Colonic mucosa (tissue), 4 donors: ENCODE measurements around the gene RALA. TPM values are rescaled to one million over a fixed set of nuclear protein-coding genes. Genes with fewer than 3 reads are reported as not detected.
"Not testable (repeated sequence)": the region's sequence is repeated elsewhere in the genome, so short reads cannot be mapped to it uniquely, and the experiment has no call there.

Experiments
- DNase-seq: peaks from one replicate; pipeline ENCODE4 v3.0.0-alpha.2; 2020
- H3K27ac ChIP-seq: fragments of 200-600 bp; one replicate; pipeline ENCODE4 v1.8.0; 2021
- H3K27me3 ChIP-seq: fragments of 200-600 bp; one replicate; pipeline ENCODE4 v1.8.0; 2021
- H3K36me3 ChIP-seq: fragments of 200-600 bp; one replicate; pipeline ENCODE4 v1.8.0; 2021
- H3K4me1 ChIP-seq: fragments of 200-600 bp; one replicate; pipeline ENCODE4 v1.8.0; 2021; ENCODE audit warnings: mild to moderate bottlenecking
- H3K4me3 ChIP-seq: fragments of 200-600 bp; one replicate; pipeline ENCODE4 v1.8.0; 2021
- H3K9ac ChIP-seq, 2 donors: one replicate each; pipeline ENCODE4 v1.7.0; 2013; ENCODE audit warnings: control low read depth in 2 of 2, low read depth in 2 of 2, low read length in 2 of 2
- H3K9me3 ChIP-seq: fragments of 200-600 bp; one replicate; pipeline ENCODE4 v1.8.0; 2021
- intact Hi-C: fragments of 100-400 bp; cut with DNase I; formaldehyde crosslinking; loops from one replicate; pipeline ENCODE4 v1.14.1; 2022
- total RNA-seq, 2 donors: library from RNA; stranded (reverse); fragmentation: NEBNext Ultra II Directional in 1 of 2; extraction: Animal tissue kit (Norgen Biotek cat#: 25700) in 1 of 2; gene quantifications; one replicate each; pipeline ENCODE4 v1.2.1, GENCODE V29; 2021
- TF ChIP-seq, protein P1 (sequence below): fragments of 200-600 bp; IDR thresholded peaks from one replicate; pipeline ENCODE4 v1.8.0; 2022; ENCODE audit warnings: antibody characterized with exemption, mild to moderate bottlenecking
- donor health status: healthy.
- donor health status: DM: no; HTN: no; CAD: no.
- donor health status: DM: no; HTN: no; CAD: no.

RALA gene
- total RNA-seq, 2 donors from 2014 or later = 47.8 to 55.6 TPM

DNA sequence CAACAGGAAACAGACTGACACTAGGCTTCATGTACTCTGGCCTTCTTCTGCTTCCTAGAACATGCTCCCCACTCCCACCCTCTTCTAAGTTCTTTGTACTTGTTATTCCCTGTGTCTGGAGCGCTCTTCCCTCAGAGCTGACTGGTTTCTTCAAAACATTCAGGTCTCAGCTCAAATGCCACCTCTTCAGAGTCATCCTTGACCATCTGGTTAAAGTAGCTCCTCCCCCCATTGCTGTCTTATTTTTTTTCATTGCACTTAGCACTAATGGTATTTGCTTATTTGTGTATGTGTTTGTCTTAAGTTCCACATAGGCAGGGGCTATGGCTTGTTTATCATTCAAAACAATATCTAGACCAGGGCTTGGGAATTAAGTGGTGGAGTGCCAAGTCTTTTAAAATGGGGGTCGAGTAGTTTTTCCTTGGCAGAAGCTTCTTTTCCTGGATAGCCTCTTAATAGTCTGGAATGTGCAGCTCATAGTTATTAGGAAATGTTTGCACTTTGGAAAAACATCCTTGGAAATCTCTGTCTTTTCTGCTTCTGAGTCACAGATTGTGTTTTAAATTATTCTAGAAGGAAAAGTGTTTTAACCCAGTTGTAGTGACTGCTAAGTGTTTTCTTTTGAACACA is 60.0 kb downstream of the RALA start:
- Histone ChIP-seq H3K9me3 (no peaks in the 10 kb centered on the region), H3K9ac (no peak overlapping the region), H3K27ac (no peak overlapping the region), H3K4me1 (peaks cover 4% of the 10 kb centered on the region), H3K27me3 (no peaks in the 10 kb centered on the region), H3K36me3 (no peaks in the 10 kb centered on the region), H3K4me3 (no peak overlapping the region)
- TF ChIP-seq, protein P1, sequence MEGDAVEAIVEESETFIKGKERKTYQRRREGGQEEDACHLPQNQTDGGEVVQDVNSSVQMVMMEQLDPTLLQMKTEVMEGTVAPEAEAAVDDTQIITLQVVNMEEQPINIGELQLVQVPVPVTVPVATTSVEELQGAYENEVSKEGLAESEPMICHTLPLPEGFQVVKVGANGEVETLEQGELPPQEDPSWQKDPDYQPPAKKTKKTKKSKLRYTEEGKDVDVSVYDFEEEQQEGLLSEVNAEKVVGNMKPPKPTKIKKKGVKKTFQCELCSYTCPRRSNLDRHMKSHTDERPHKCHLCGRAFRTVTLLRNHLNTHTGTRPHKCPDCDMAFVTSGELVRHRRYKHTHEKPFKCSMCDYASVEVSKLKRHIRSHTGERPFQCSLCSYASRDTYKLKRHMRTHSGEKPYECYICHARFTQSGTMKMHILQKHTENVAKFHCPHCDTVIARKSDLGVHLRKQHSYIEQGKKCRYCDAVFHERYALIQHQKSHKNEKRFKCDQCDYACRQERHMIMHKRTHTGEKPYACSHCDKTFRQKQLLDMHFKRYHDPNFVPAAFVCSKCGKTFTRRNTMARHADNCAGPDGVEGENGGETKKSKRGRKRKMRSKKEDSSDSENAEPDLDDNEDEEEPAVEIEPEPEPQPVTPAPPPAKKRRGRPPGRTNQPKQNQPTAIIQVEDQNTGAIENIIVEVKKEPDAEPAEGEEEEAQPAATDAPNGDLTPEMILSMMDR = no peak
- intact Hi-C loops = no loop called here
- DNase-seq = no peak

DNA sequence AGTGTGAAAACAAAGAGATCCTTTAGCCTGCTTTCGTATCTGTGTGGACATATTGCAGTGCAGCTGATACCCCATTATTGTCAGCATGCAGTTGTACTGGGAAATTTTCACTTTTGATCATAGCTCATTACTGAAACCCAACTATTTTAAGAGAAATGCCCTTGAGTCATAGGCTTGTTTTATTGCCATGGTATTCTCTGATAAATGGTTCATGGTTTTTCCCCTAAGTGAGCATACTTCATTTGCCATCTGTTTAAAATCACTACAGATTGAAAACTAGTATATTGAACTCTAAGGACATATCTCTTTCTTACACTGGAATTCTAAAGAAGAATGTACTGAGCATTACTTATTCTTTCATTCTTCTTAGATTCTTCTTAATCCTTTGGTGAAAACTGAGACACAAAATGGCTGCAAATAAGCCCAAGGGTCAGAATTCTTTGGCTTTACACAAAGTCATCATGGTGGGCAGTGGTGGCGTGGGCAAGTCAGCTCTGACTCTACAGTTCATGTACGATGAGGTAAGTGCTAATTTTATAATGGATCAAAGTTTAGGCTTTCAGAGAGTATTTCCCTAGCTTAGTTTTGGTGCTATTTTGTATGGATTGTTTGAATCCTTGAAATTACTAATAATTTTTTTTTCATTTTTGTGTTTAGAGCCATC is 63.0 kb downstream of the RALA start:
- no peaks in the 10 kb centered on the region for H3K27me3 ChIP-seq
- H3K9me3 ChIP-seq = no peaks in the 10 kb centered on the region
- no peak overlapping the region for H3K4me3 ChIP-seq
- H3K4me1 ChIP-seq = peaks cover 4% of the 10 kb centered on the region
- H3K9ac ChIP-seq = no peak overlapping the region
- H3K36me3 ChIP-seq = no peaks in the 10 kb centered on the region
- no peak overlapping the region for H3K27ac ChIP-seq
- TF ChIP-seq, protein P1 = no peak
- DNase-seq = no peak
- intact Hi-C loops = no loop called here

DNA sequence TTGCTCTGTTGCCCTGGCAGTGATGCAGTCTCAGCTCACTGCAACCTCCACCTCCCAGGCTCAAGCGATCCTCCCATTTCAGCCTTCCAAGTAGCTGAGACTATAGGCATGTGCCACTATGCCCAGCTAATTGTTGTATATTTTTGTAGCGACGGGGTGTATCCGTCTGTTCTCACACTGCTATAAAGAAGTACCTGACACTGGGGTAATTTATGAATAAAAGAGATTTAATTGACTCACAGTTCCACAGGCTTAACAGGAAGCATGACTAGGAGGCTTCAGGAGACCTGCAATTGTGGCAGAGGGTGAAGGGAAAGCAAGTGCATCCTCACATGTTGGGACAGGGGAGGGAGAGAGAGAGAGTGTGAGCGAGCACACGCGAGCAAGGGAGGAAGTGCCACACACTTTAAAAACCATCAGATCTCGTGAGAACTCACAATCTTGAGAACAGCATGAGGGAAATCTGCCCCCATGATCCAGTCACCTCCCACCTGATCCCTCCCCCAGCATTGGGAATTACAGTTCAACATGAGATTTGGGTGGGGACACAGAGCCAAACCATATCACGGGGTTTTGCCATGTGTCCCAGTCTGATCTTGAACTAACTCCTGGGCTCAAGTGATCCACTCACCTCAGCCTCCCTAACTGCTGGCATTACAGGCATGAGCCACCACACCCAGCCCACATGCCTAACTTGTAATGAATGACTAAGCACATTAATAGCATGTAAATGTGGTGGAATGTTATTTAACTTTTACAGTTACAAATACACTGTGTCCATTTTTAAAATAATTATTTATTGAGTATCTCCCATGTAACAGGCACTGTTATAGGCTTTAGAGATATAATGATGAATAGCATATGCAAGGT is 65.5 kb downstream of the RALA start:
- Histone ChIP-seq H3K27ac (no peak overlapping the region), H3K9me3 (no peaks in the 10 kb centered on the region), H3K36me3 (peaks cover 3% of the 10 kb centered on the region), H3K27me3 (no peaks in the 10 kb centered on the region), H3K4me1 (peaks cover 4% of the 10 kb centered on the region), H3K9ac (no peak overlapping the region), H3K4me3 (no peak overlapping the region)
- no peak for DNase-seq
- intact Hi-C loops = no loop called here
- TF ChIP-seq, protein P1 = no peak

DNA sequence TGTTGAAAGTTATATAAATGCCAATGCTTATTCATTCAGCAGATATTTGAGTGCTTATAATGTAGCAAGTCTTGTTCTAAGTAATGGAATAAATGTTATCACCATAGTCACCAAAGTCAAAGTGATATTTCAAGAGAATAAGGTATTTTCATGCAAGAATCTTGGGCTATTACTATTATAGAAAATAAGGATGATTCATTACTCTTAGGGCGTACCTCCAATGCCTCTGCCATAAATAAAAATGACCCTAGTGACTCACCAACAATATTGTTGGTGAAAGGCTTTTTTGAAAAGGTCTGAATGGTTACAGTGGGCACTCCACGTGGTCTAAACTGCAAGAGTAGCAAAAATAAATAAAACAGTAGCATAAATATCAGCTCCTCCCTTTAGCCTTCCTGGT is 68.4 kb downstream of the RALA start:
- Histone ChIP-seq H3K27me3 (no peaks in the 10 kb centered on the region), H3K4me3 (no peak overlapping the region), H3K36me3 (peaks cover 3% of the 10 kb centered on the region), H3K9me3 (no peaks in the 10 kb centered on the region), H3K4me1 (no peaks in the 10 kb centered on the region), H3K27ac (no peak overlapping the region), H3K9ac (no peak overlapping the region)
- intact Hi-C loops = no loop called here
- no peak for DNase-seq
- TF ChIP-seq, protein P1 = no peak

DNA sequence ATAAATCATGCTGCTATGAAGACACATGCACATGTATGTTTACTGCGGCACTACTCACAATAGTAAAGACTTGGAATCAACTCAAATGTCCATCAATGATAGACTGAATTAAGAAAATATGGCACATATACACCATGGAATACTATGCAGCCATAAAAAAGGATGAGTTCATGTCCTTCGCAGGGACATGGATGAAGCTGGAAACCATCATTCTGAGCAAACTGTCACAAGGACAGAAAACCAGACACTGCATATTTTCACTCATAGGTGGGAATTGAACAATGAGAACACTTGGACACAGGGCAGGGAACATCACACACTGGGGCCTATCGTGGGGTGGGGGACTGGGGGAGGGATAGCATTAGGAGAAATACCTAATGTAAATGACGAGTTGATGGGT is 69.7 kb downstream of the RALA start:
- H3K27me3 ChIP-seq, H3K4me1 ChIP-seq, H3K9ac ChIP-seq, intact Hi-C loops, H3K36me3 ChIP-seq, H3K27ac ChIP-seq, H3K9me3 ChIP-seq, DNase-seq, H3K4me3 ChIP-seq: not testable (repeated sequence)
